ENCODE data around the gene SDF4. TPM values are rescaled to one million over a fixed set of nuclear protein-coding genes. Genes with fewer than 3 reads are reported as not detected.

SDF4 gene
- total and polyA plus RNA-seq, 2 of the 4 experiments (the other 2 are of a cell fraction): 57.0 to 250 TPM

GRCh38 chr1:1255611-1256010 is 23.8 kb upstream of the SDF4 start:
- Histone ChIP-seq H2BK5ac (ENCODE audit: low read depth, low read length, poor library complexity, severe bottlenecking) (no peak overlapping the region), H3K9me3 (ENCODE audit: control insufficient read depth, insufficient read depth, low read length) (no peaks in the 10 kb centered on the region), H3K4me2 (ENCODE audit: low read depth, low read length) (no peak overlapping the region), H4K91ac (ENCODE audit: insufficient read depth, low read depth, low read length) (no peak overlapping the region), H3K9me1 (ENCODE audit: insufficient read depth, low read length) (peaks cover 14% of the 10 kb centered on the region), H4K8ac (ENCODE audit: low read depth in 2 of 2, low read length in 2 of 2) (no peak overlapping the region), H4K20me1 (ENCODE audit: insufficient read depth, low read length) (peaks cover 10% of the 10 kb centered on the region), H3K14ac (replicated peaks; ENCODE audit: low read depth, low read length) (no peak overlapping the region), H2BK120ac (ENCODE audit: low read depth, low read length) (no peak overlapping the region), H3K27ac (ENCODE audit: insufficient read depth, low read length) (no peak overlapping the region), H2AK9ac (replicated peaks; ENCODE audit: low read depth, low read length, poor library complexity) (no peak overlapping the region), H3K36me3 (ENCODE audit: control insufficient read depth, insufficient read depth, low read length) (peaks cover 72% of the 10 kb centered on the region), H3K23ac (ENCODE audit: low read depth, low read length) (no peak overlapping the region), H3K27me3 (ENCODE audit: control insufficient read depth, insufficient read depth, low read length) (no peaks in the 10 kb centered on the region), H3K4me3 (ENCODE audit: insufficient read depth, low read depth, low read length) (no peak overlapping the region), H3K4me1 (ENCODE audit: control insufficient read depth, insufficient read depth, low read length) (peaks cover 14% of the 10 kb centered on the region), H3K56ac (ENCODE audit: extremely low read depth, insufficient read depth, low read length) (no peak overlapping the region), H3K9ac (ENCODE audit: low read depth, low read length) (no peak overlapping the region), H2BK20ac (ENCODE audit: low read depth, low read length) (no peak overlapping the region), H2BK15ac (ENCODE audit: low read depth, low read length) (no peak overlapping the region), H2AK5ac (ENCODE audit: low read depth, low read length) (no peak overlapping the region), H3K79me1 (ENCODE audit: low read depth in 1 of 2, low read length in 2 of 2) (peaks cover 12 to 55% of the 10 kb centered on the region in 2 experiments), H3K4ac (ENCODE audit: low read depth, low read length) (no peak overlapping the region), H3K18ac (ENCODE audit: low read depth, low read length) (no peak overlapping the region), H2AFZ (replicated peaks; ENCODE audit: low read length, poor library complexity) (no peak overlapping the region), H4K5ac (ENCODE audit: low read depth, low read length) (no peak overlapping the region)
- ATAC-seq (ENCODE audit: low read depth) (no peak), DNase-seq (no peak)
- CTCF ChIA-PET: no interaction called here
- in situ Hi-C loops (cut with MboI; ENCODE audit: low sequenced_read_pairs) (no loop called here), dilution Hi-C loops (cut with HindIII; ENCODE audit: low sequenced_read_pairs, unreplicated experiment) (no loop called here), intact Hi-C loops (cut with micrococcal nuclease) (no loop called here)
- POLR2A ChIA-PET (ENCODE audit: unreplicated experiment): no interaction called here
- no TSS peak for BruUV-seq (replicated peaks)
- TF ChIP-seq FOS (IDR thresholded peaks at IDR 0.05; ENCODE audit: low read depth, low read length): no peak
- TF ChIP-seq CHD1 (IDR thresholded peaks at IDR 0.05; ENCODE audit: low read depth, low read length): no peak
- TF ChIP-seq SMC3 (IDR thresholded peaks at IDR 0.05; ENCODE audit: low read depth, low read length): no peak
- no peak for TF ChIP-seq POLR2A (IDR thresholded peaks at IDR 0.05; ENCODE audit: low read depth, low read length)
- no peak for TF ChIP-seq RCOR1 (IDR thresholded peaks at IDR 0.05; ENCODE audit: insufficient replicate concordance, low read length)
- no peak for TF ChIP-seq MXI1 (IDR thresholded peaks at IDR 0.05; ENCODE audit: borderline replicate concordance, low read depth, low read length)
- TF ChIP-seq CEBPB (IDR thresholded peaks at IDR 0.05; ENCODE audit: low read depth, low read length): no peak
- no peak for TF ChIP-seq ELK1 (IDR thresholded peaks at IDR 0.05; ENCODE audit: borderline replicate concordance, low read depth, low read length)
- no peak for TF ChIP-seq BHLHE40 (IDR thresholded peaks at IDR 0.05; ENCODE audit: low read depth, low read length)
- no peak for TF ChIP-seq NFE2L2 (IDR thresholded peaks at IDR 0.05; ENCODE audit: low read depth, low read length)
- TF ChIP-seq USF2 (IDR thresholded peaks at IDR 0.05; ENCODE audit: low read depth, low read length): no peak
- TF ChIP-seq CTCF (conservative IDR thresholded peaks at IDR 0.05; ENCODE audit: low read depth, low read length): no peak
- TF ChIP-seq RFX5 (IDR thresholded peaks at IDR 0.05; ENCODE audit: low read depth, low read length): no peak
- TF ChIP-seq MAFK (IDR thresholded peaks at IDR 0.05; ENCODE audit: low read depth, low read length): no peak
- TF ChIP-seq RAD21 (IDR thresholded peaks at IDR 0.05; ENCODE audit: low read length): no peak
- TF ChIP-seq MAZ (IDR thresholded peaks at IDR 0.05; ENCODE audit: borderline replicate concordance, low read depth, low read length): no peak
- WGBS, 2 experiments (ENCODE audit: extremely low coverage in 2 of 2, insufficient read length in 1 of 2): 100% methylated on average over 3 of the region's 10 CpGs; no CpG with 5 or more reads in 1 of the 2 experiments

Data from IMR-90 (cell line).